ENCODE measurements around the gene STK24. TPM values are rescaled to one million over a fixed set of nuclear protein-coding genes. Genes with fewer than 3 reads are reported as not detected.

The STK24 gene
- total and polyA plus RNA-seq, 5 donors, result 44.9 to 66.9 (median 62.2) TPM

GRCh38 chr13:98541191-98541590, 35.7 kb downstream of the STK24 start:
- DNase-seq (no peak), ATAC-seq (no peak)
- Histone ChIP-seq H3K4me3 (ENCODE audit: low read length) (no peak overlapping the region), H3K4me1 (ENCODE audit: control insufficient read depth, insufficient read depth, low read length) (peaks cover 31% of the 10 kb centered on the region), H3K9me3 (ENCODE audit: control insufficient read depth, low read length) (no peaks in the 10 kb centered on the region), H3K27ac (ENCODE audit: low read length) (no peak overlapping the region), H3K27me3 (ENCODE audit: control insufficient read depth, insufficient read depth) (no peaks in the 10 kb centered on the region)
- 33% methylated on average over 5 of the region's 5 CpGs for WGBS
- intact Hi-C loops (cut with DNase I), result no loop called here

DNA sequence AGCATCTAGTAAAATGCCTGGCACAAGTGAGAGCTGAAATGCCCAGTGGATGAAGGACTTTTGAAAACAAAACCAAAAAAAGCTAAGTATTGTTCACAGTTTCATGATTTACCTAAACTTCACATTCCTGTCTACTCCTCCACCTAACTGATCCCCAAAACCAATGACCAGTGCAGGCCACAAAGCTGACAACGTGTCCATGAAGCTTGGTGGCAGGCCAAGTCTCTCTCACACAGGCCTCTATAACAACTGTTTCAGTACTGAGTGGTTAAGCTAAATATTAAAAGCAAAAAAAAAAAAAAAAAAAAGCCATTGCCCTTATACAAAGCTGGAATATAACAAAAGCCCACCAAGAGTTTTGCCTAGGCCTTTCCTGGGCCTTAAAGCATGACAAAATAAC, 36.4 kb downstream of the STK24 start:
- Histone ChIP-seq H3K4me3 (ENCODE audit: low read length) (no peak overlapping the region), H3K9me3 (ENCODE audit: control insufficient read depth, low read length) (no peaks in the 10 kb centered on the region), H3K27me3 (ENCODE audit: control insufficient read depth, insufficient read depth) (no peaks in the 10 kb centered on the region), H3K27ac (ENCODE audit: low read length) (no peak overlapping the region), H3K4me1 (ENCODE audit: control insufficient read depth, insufficient read depth, low read length) (peaks cover 31% of the 10 kb centered on the region)
- DNase-seq, result peak in 2 of 3 donors; percentile 45 to 67
- WGBS, result 27% methylated on average over 1 of the region's 1 CpG
- intact Hi-C loops (cut with DNase I), result no loop called here
- ATAC-seq, result no peak

GRCh38 chr13:98539666-98540065, 37.2 kb downstream of the STK24 start:
- no peaks in the 10 kb centered on the region for H3K27me3 ChIP-seq (ENCODE audit: control insufficient read depth, insufficient read depth)
- intact Hi-C loops (cut with DNase I), result no loop called here
- H3K4me3 ChIP-seq (ENCODE audit: low read length), result no peak overlapping the region
- no peak for ATAC-seq
- no peak for DNase-seq
- peaks cover 33% of the 10 kb centered on the region for H3K4me1 ChIP-seq (ENCODE audit: control insufficient read depth, insufficient read depth, low read length)
- H3K27ac ChIP-seq (ENCODE audit: low read length), result no peak overlapping the region
- H3K9me3 ChIP-seq (ENCODE audit: control insufficient read depth, low read length), result no peaks in the 10 kb centered on the region
- 79% methylated on average over 7 of the region's 7 CpGs for WGBS

GRCh38 chr13:98538876-98539275, 38.0 kb downstream of the STK24 start:
- 95% methylated on average over 8 of the region's 8 CpGs for whole genome bisulfite sequencing
- H3K27me3 ChIP-seq (ENCODE audit: control insufficient read depth, insufficient read depth), result no peaks in the 10 kb centered on the region
- peaks cover 30% of the 10 kb centered on the region for H3K4me1 ChIP-seq (ENCODE audit: control insufficient read depth, insufficient read depth, low read length)
- no peaks in the 10 kb centered on the region for H3K9me3 ChIP-seq (ENCODE audit: control insufficient read depth, low read length)
- H3K4me3 ChIP-seq (ENCODE audit: low read length), result no peak overlapping the region
- H3K27ac ChIP-seq (ENCODE audit: low read length), result no peak overlapping the region
- intact Hi-C loops (cut with DNase I), result no loop called here
- no peak for DNase-seq
- ATAC-seq, result no peak

GRCh38 chr13:98537740-98538139, 39.2 kb downstream of the STK24 start:
- WGBS, result 93% methylated on average over 6 of the region's 6 CpGs
- DNase-seq (no peak), ATAC-seq (no peak)
- Histone ChIP-seq H3K4me3 (ENCODE audit: low read length) (no peak overlapping the region), H3K27me3 (ENCODE audit: control insufficient read depth, insufficient read depth) (no peaks in the 10 kb centered on the region), H3K9me3 (ENCODE audit: control insufficient read depth, low read length) (no peaks in the 10 kb centered on the region), H3K27ac (ENCODE audit: low read length) (no peak overlapping the region), H3K4me1 (ENCODE audit: control insufficient read depth, insufficient read depth, low read length) (peaks cover 21% of the 10 kb centered on the region)
- intact Hi-C loops (cut with DNase I), result no loop called here

GRCh38 chr13:98537306-98537705, 39.6 kb downstream of the STK24 start:
- Histone ChIP-seq H3K27ac (ENCODE audit: low read length) (no peak overlapping the region), H3K4me1 (ENCODE audit: control insufficient read depth, insufficient read depth, low read length) (peaks cover 18% of the 10 kb centered on the region), H3K9me3 (ENCODE audit: control insufficient read depth, low read length) (no peaks in the 10 kb centered on the region), H3K27me3 (ENCODE audit: control insufficient read depth, insufficient read depth) (no peaks in the 10 kb centered on the region), H3K4me3 (ENCODE audit: low read length) (no peak overlapping the region)
- 93% methylated on average over 14 of the region's 14 CpGs for WGBS
- intact Hi-C loops (cut with DNase I), result no loop called here
- DNase-seq (peak in 1 of 3 donors; percentile 43), ATAC-seq (peak in 1 of 2 donors; percentile 5)

DNA sequence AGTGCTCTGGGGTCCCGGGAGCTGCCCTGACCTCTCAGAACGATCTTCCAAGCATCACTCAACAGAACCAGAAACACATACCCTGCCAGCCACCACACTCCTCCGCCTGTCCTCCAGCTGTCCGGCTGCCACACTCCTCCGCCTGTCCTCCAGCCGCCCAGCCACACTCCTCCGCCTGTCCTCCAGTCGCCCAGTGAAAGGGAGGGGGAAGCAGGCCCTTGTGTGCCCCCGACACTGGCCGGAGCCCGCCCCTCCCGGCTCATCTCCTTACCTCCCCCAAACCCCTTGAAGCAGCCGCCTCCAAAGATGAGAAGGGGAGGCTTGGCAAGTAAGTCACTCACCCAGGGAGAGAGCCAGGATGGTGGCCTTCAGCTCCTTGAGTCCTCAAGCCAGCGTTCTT, 40.2 kb downstream of the STK24 start:
- 75% methylated on average over 14 of the region's 14 CpGs for WGBS
- no peaks in the 10 kb centered on the region for H3K9me3 ChIP-seq (ENCODE audit: control insufficient read depth, low read length)
- H3K27me3 ChIP-seq (ENCODE audit: control insufficient read depth, insufficient read depth), result no peaks in the 10 kb centered on the region
- H3K4me1 ChIP-seq (ENCODE audit: control insufficient read depth, insufficient read depth, low read length), result peaks cover 18% of the 10 kb centered on the region
- DNase-seq (peak in 1 of 3 donors; percentile 47), ATAC-seq (peak; percentile 36 to 54)
- H3K4me3 ChIP-seq (ENCODE audit: low read length), result no peak overlapping the region
- H3K27ac ChIP-seq (ENCODE audit: low read length), result no peak overlapping the region
- intact Hi-C loops (cut with DNase I), result no loop called here

- Histone ChIP-seq H3K4me3 (ENCODE audit: low read length) (no peak overlapping the region), H3K4me1 (ENCODE audit: control insufficient read depth, insufficient read depth, low read length) (peaks cover 18% of the 10 kb centered on the region), H3K27me3 (ENCODE audit: control insufficient read depth, insufficient read depth) (no peaks in the 10 kb centered on the region), H3K9me3 (ENCODE audit: control insufficient read depth, low read length) (no peaks in the 10 kb centered on the region), H3K27ac (ENCODE audit: low read length) (no peak overlapping the region)
- ATAC-seq (peak in 1 of 2 donors; percentile 17), DNase-seq (no peak)
- intact Hi-C loops (cut with DNase I), result no loop called here
- 54% methylated on average over 13 of the region's 13 CpGs for WGBS
These were observed 41.2 kb downstream of the STK24 start for GRCh38 chr13:98535501-98536354.

DNA sequence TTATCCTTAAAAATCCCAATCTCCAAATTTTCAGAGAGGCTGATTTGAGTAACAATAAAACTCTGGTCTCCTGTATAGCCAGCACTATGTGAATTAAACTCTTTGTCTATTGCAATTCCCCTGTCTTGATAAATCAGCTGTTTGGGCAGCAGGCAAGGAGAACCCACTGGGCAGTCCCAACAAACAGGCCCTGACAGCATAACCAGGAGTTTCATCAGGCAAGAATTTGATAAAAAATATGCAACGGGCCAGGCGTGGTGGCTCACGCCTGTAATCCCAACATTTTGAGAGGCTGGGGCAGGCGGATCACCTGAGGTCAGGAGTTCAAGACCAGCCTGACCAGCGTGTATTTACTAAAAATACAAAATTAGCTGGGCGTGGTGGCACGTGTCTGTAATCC, 42.1 kb downstream of the STK24 start:
- intact Hi-C loops (cut with DNase I), result no loop called here
- H3K27me3 ChIP-seq (ENCODE audit: control insufficient read depth, insufficient read depth), result no peaks in the 10 kb centered on the region
- no peaks in the 10 kb centered on the region for H3K9me3 ChIP-seq (ENCODE audit: control insufficient read depth, low read length)
- DNase-seq, result no peak
- H3K4me1 ChIP-seq (ENCODE audit: control insufficient read depth, insufficient read depth, low read length), result peaks cover 16% of the 10 kb centered on the region
- WGBS, result 92% methylated on average over 7 of the region's 7 CpGs
- no peak overlapping the region for H3K27ac ChIP-seq (ENCODE audit: low read length)
- H3K4me3 ChIP-seq (ENCODE audit: low read length), result no peak overlapping the region
- ATAC-seq, result no peak

- DNase-seq (peak in 1 of 3 donors; percentile 53), ATAC-seq (no peak)
- Histone ChIP-seq H3K4me1 (ENCODE audit: control insufficient read depth, insufficient read depth, low read length) (peaks cover 20% of the 10 kb centered on the region), H3K9me3 (ENCODE audit: control insufficient read depth, low read length) (no peaks in the 10 kb centered on the region), H3K27me3 (ENCODE audit: control insufficient read depth, insufficient read depth) (no peaks in the 10 kb centered on the region), H3K27ac (ENCODE audit: low read length) (no peak overlapping the region), H3K4me3 (ENCODE audit: low read length) (no peak overlapping the region)
- whole genome bisulfite sequencing, result 93% methylated on average over 9 of the region's 9 CpGs
- intact Hi-C loops (cut with DNase I), result no loop called here
These were observed 43.0 kb downstream of the STK24 start for GRCh38 chr13:98533912-98534311.

GRCh38 chr13:98532254-98532653, 44.7 kb downstream of the STK24 start:
- Histone ChIP-seq H3K4me1 (ENCODE audit: control insufficient read depth, insufficient read depth, low read length) (peaks cover 19% of the 10 kb centered on the region), H3K9me3 (ENCODE audit: control insufficient read depth, low read length) (no peaks in the 10 kb centered on the region), H3K27ac (ENCODE audit: low read length) (no peak overlapping the region), H3K4me3 (ENCODE audit: low read length) (no peak overlapping the region), H3K27me3 (ENCODE audit: control insufficient read depth, insufficient read depth) (no peaks in the 10 kb centered on the region)
- no peak for DNase-seq
- intact Hi-C loops (cut with DNase I), result no loop called here
- 97% methylated on average over 3 of the region's 3 CpGs for WGBS
- ATAC-seq, result no peak
